ENCODE measurements around the gene HELZ.

DNA sequence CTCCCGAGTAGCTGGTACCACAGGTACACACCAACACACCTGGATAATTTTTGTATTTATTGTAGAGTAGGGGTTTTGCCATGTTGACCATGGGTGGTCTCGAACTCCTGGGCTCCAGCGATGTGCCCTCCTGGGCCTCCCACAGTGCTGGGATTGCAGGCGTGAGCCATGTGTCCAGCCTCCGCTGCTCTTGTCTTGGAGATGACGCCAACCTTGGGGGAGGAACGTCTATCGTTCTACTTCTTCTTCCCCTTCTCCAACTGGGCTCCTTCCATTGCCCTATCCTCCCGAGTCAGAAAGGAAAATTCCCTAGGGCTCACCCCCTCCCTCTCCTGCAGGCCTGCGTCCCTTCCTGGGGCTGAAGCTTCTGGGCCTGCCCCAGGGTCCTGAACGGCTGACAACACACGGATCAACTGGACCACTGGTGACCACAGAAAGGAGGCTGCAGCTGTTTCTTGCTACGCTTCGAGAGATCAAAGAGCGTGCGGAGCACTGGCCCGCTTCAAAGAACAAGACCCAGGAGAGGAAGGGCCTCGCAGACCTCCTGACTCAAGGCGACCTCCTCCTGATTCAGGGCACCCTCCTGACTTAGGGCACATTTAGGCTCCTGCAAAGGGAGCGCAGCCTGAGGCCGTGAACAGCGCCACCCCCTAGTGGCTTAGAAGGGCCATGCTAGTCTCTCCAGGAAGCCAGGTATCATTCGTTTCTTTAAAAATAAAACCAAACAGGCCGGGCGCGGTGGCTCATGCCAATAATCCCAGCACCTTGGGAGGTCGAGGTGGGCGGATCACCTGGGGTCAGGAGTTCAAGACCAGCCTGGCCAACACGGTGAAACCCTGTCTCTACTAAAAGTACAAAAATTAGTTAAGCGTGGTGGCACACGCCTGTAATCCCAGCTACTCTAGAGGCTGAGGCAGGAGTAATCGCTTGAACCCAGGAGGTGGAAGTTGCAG, 48.5 kb upstream of the HELZ start:
- peak; percentile 51 to 57 (median 54) for TF ChIP-seq CTCF (IDR thresholded peaks at IDR 0.05)
- TF ChIP-seq POLR2A (IDR thresholded peaks at IDR 0.05), result no peak
